Measurements from ENCODE around the gene ATXN7L1. TPM values are rescaled to one million over a fixed set of nuclear protein-coding genes. Genes with fewer than 3 reads are reported as not detected.

ATXN7L1 gene
- total RNA-seq, 1 experiment from 2014 or later: 29.9 TPM

DNA sequence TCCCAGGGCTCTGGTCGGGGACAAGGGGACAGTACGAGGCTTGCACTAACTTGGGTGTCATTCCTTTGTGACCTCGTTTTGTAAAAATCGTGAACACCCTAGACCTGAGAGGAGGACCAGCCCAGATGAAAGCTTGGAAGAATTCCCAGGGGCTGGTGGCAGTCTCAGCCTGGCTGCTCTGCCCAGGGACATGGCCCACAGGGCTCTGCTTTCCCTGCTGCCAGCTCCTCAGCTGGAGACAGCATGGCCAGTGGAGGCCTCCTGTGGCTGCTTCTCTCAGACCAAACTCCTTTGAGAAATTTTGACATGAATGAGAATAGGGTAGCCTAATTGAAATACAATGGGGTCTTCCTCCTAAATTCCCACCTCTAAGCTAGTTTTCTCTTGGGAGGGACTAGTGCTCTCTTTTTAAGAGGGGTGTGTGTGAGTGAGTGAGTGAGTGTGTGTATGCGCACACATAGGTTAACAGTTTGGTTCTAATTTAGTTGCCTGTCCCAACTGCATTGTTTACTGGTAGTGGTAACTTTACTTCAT lies 154.8 kb downstream of the ATXN7L1 start:
- DNase-seq (ENCODE audit: low spot score): no peak
- no peak for TF ChIP-seq EZH2 (IDR thresholded peaks at IDR 0.05; ENCODE audit: borderline replicate concordance, low read depth, low read length, poor library complexity, severe bottlenecking)
- TF ChIP-seq CTCF (conservative IDR thresholded peaks at IDR 0.05; ENCODE audit: low read depth, low read length): no peak
- CTCF ChIA-PET: no interaction called here

GRCh38 chr7:105719919-105720318 lies 156.5 kb downstream of the ATXN7L1 start:
- CTCF ChIA-PET: no interaction called here
- no peak for TF ChIP-seq CTCF (conservative IDR thresholded peaks at IDR 0.05; ENCODE audit: low read depth, low read length)
- no peak for TF ChIP-seq EZH2 (IDR thresholded peaks at IDR 0.05; ENCODE audit: borderline replicate concordance, low read depth, low read length, poor library complexity, severe bottlenecking)
- Histone ChIP-seq H3K9me3 (ENCODE audit: low read depth, low read length, poor library complexity, severe bottlenecking) (no peaks in the 10 kb centered on the region), H3K36me3 (ENCODE audit: insufficient read depth, low read length, poor library complexity, severe bottlenecking) (no peaks in the 10 kb centered on the region), H3K4me3 (ENCODE audit: low read depth, low read length, poor library complexity, severe bottlenecking) (no peak overlapping the region), H3K27me3 (replicated peaks; ENCODE audit: insufficient read depth, low read depth, low read length, poor library complexity) (no peaks in the 10 kb centered on the region), H3K4me1 (ENCODE audit: insufficient read depth, low read length, poor library complexity, severe bottlenecking) (peaks cover 7% of the 10 kb centered on the region), H3K27ac (ENCODE audit: low read depth, low read length, poor library complexity, severe bottlenecking) (no peak overlapping the region)
- DNase-seq (ENCODE audit: low spot score): no peak
- intact Hi-C loops (cut with micrococcal nuclease; ENCODE audit: unreplicated experiment): no loop called here
- POLR2A ChIA-PET (ENCODE audit: low non-redundant PET): no interaction called here
- BruUV-seq (replicated peaks): no TSS peak

More for the DNA sequence above, 154.8 kb downstream of the ATXN7L1 start:
- Histone ChIP-seq H3K4me1 (ENCODE audit: insufficient read depth, low read length, poor library complexity, severe bottlenecking) (peaks cover 7% of the 10 kb centered on the region), H3K4me3 (ENCODE audit: low read depth, low read length, poor library complexity, severe bottlenecking) (no peak overlapping the region), H3K9me3 (ENCODE audit: low read depth, low read length, poor library complexity, severe bottlenecking) (no peaks in the 10 kb centered on the region), H3K27ac (ENCODE audit: low read depth, low read length, poor library complexity, severe bottlenecking) (no peak overlapping the region), H3K36me3 (ENCODE audit: insufficient read depth, low read length, poor library complexity, severe bottlenecking) (no peaks in the 10 kb centered on the region), H3K27me3 (replicated peaks; ENCODE audit: insufficient read depth, low read depth, low read length, poor library complexity) (no peaks in the 10 kb centered on the region)
- intact Hi-C loops (cut with micrococcal nuclease; ENCODE audit: unreplicated experiment): no loop called here
- POLR2A ChIA-PET (ENCODE audit: low non-redundant PET): no interaction called here
- no TSS peak for BruUV-seq (replicated peaks)

GRCh38 chr7:105719395-105719794 lies 157.0 kb downstream of the ATXN7L1 start:
- intact Hi-C loops (cut with micrococcal nuclease; ENCODE audit: unreplicated experiment): no loop called here
- peak; percentile 37 for DNase-seq (ENCODE audit: low spot score)
- ChIA-PET POLR2A (ENCODE audit: low non-redundant PET) (no interaction called here), CTCF (no interaction called here)
- no peaks in the 10 kb centered on the region for H3K36me3 ChIP-seq (ENCODE audit: insufficient read depth, low read length, poor library complexity, severe bottlenecking)
- no peaks in the 10 kb centered on the region for H3K27me3 ChIP-seq (replicated peaks; ENCODE audit: insufficient read depth, low read depth, low read length, poor library complexity)
- BruUV-seq (replicated peaks): no TSS peak
- H3K27ac ChIP-seq (ENCODE audit: low read depth, low read length, poor library complexity, severe bottlenecking): no peak overlapping the region
- TF ChIP-seq EZH2 (IDR thresholded peaks at IDR 0.05; ENCODE audit: borderline replicate concordance, low read depth, low read length, poor library complexity, severe bottlenecking): no peak
- TF ChIP-seq CTCF (conservative IDR thresholded peaks at IDR 0.05; ENCODE audit: low read depth, low read length): no peak
- no peaks in the 10 kb centered on the region for H3K9me3 ChIP-seq (ENCODE audit: low read depth, low read length, poor library complexity, severe bottlenecking)
- H3K4me3 ChIP-seq (ENCODE audit: low read depth, low read length, poor library complexity, severe bottlenecking): no peak overlapping the region
- peaks cover 7% of the 10 kb centered on the region for H3K4me1 ChIP-seq (ENCODE audit: insufficient read depth, low read length, poor library complexity, severe bottlenecking)
